Neural cell (in vitro differentiated cells): ENCODE data around the gene FAM107B. TPM values are rescaled to one million over a fixed set of nuclear protein-coding genes. Genes with fewer than 3 reads are reported as not detected.

Experiments
- H2AFZ ChIP-seq: fragments of 200-600, 300-800 bp; sonication (generic), shearing (Covaris generic); 2 replicates; pipeline ENCODE4 v1.6.0; 2014; ENCODE audit warnings: low read depth, mild to moderate bottlenecking, antibody characterized with exemption, low read length, moderate library complexity
- H3F3A ChIP-seq: fragments of 200-600 bp; shearing (Covaris generic); 2 replicates; pipeline ENCODE4 v1.6.1; 2016; ENCODE audit warnings: mild to moderate bottlenecking, moderate library complexity, mixed read lengths, antibody characterized with exemption, low read length; ENCODE audit not compliant: insufficient read depth, poor library complexity, severe bottlenecking
- H3K27ac ChIP-seq: fragments of 200-600, 300-800 bp; sonication (generic), shearing (Covaris generic); 2 replicates; pipeline ENCODE4 v1.5.1; 2014; ENCODE audit warnings: mild to moderate bottlenecking, low read length, moderate library complexity
- H3K27me3 ChIP-seq: fragments of 300-800, 200-600 bp; sonication (generic), shearing (Covaris generic); 2 replicates; pipeline ENCODE4 v1.6.0; 2014; ENCODE audit warnings: mild to moderate bottlenecking, low read depth, low read length, moderate library complexity; ENCODE audit not compliant: insufficient read depth
- H3K36me3 ChIP-seq: fragments of 300-800, 200-600 bp; sonication (generic), shearing (Covaris generic); 2 replicates; pipeline ENCODE4 v1.5.1; 2014; ENCODE audit warnings: mild to moderate bottlenecking, antibody characterized with exemption, low read length, moderate library complexity; ENCODE audit not compliant: insufficient read depth
- H3K4me2 ChIP-seq: fragments of 300-800, 200-600 bp; sonication (generic), shearing (Covaris generic); 2 replicates; pipeline ENCODE4 v1.6.0; 2014; ENCODE audit warnings: mild to moderate bottlenecking, low read length
- H3K4me3 ChIP-seq: fragments of 300-800, 200-600 bp; sonication (generic), shearing (Covaris generic); 2 replicates; pipeline ENCODE4 v1.5.1; 2014; ENCODE audit warnings: mild to moderate bottlenecking, low read length, moderate library complexity
- H3K79me2 ChIP-seq: fragments of 200-600 bp; shearing (Covaris generic); replicated peaks from 2 replicates; pipeline ENCODE4 v1.6.0; 2014; ENCODE audit warnings: mild to moderate bottlenecking, low read length, moderate library complexity; ENCODE audit not compliant: insufficient read depth
- H3K9ac ChIP-seq: fragments of 300-800, 200-600 bp; sonication (generic), shearing (Covaris generic); 2 replicates; pipeline ENCODE4 v1.6.1; 2016; ENCODE audit warnings: mild to moderate bottlenecking, low read length, mixed read lengths
- H3K9me2 ChIP-seq: fragments of 200-600 bp; shearing (Covaris generic); 2 replicates; pipeline ENCODE4 v1.6.1; 2016; ENCODE audit warnings: mild to moderate bottlenecking, low read length, mixed read lengths; ENCODE audit not compliant: insufficient read depth
- H3K9me3 ChIP-seq: fragments of 200-600, 300-800 bp; sonication (generic), shearing (Covaris generic); 2 replicates; pipeline ENCODE4 v1.6.1; 2016; ENCODE audit warnings: mild to moderate bottlenecking, mixed run types, low read length, moderate library complexity, mixed read lengths
- H4K20me1 ChIP-seq: fragments of 200-600 bp; shearing (Covaris generic); 2 replicates; pipeline ENCODE4 v1.6.1; 2016; ENCODE audit warnings: mild to moderate bottlenecking, mixed run types; ENCODE audit not compliant: insufficient read depth
- EP300 ChIP-seq: fragments of 450-650 bp; conservative IDR thresholded peaks from 2 replicates; pipeline ENCODE4 v1.6.1; 2014; ENCODE audit warnings: antibody characterized with exemption, mild to moderate bottlenecking, moderate library complexity; ENCODE audit not compliant: poor library complexity, severe bottlenecking
- EZH2 ChIP-seq: fragments of 200-600, 300-800 bp; shearing (Covaris generic), sonication (generic); IDR thresholded peaks from 2 replicates; pipeline ENCODE4 v1.6.1; 2014; ENCODE audit warnings: antibody characterized with exemption, low read length, borderline replicate concordance, mild to moderate bottlenecking; ENCODE audit not compliant: insufficient read depth, poor library complexity, severe bottlenecking
- MXI1 ChIP-seq: fragments of 450-650 bp; conservative IDR thresholded peaks from 2 replicates; pipeline ENCODE4 v1.6.1; 2014; ENCODE audit warnings: antibody characterized with exemption, mild to moderate bottlenecking; ENCODE audit not compliant: poor library complexity, severe bottlenecking
- POLR2AphosphoS5 ChIP-seq: IDR thresholded peaks from 2 replicates; pipeline ENCODE4 v1.6.1; 2012
- RAD21 ChIP-seq: fragments of 450-650 bp; conservative IDR thresholded peaks from 2 replicates; pipeline ENCODE4 v1.6.1; 2014; ENCODE audit warnings: antibody characterized with exemption, mild to moderate bottlenecking, moderate library complexity
- SMC3 ChIP-seq: fragments of 450-650 bp; conservative IDR thresholded peaks from 2 replicates; pipeline ENCODE4 v1.6.1; 2014; ENCODE audit warnings: antibody characterized with exemption, mild to moderate bottlenecking, moderate library complexity; ENCODE audit not compliant: poor library complexity
- TAF1 ChIP-seq: IDR thresholded peaks from 2 replicates; pipeline ENCODE4 v1.6.1; 2012; ENCODE audit warnings: low read depth
- polyA plus RNA-seq: library from polyadenylated mRNA; depleted of rRNA; stranded (reverse); fragments of >200 nt; gene quantifications from 2 replicates; pipeline ENCODE4 v1.2.3, GENCODE V29; 2014
- TF ChIP-seq, protein P1 (sequence below): fragments of 450-650 bp; IDR thresholded peaks from 2 replicates; pipeline ENCODE4 v1.5.1; 2014; ENCODE audit warnings: antibody characterized with exemption, mild to moderate bottlenecking, moderate library complexity; ENCODE audit not compliant: poor library complexity, severe bottlenecking
- TF ChIP-seq, protein P2 (sequence below): IDR thresholded peaks from 2 replicates; pipeline ENCODE4 v1.6.1; 2012; ENCODE audit warnings: borderline replicate concordance

FAM107B gene
- polyA plus RNA-seq, 1 donor from 2014 or later, result 106 TPM

DNA sequence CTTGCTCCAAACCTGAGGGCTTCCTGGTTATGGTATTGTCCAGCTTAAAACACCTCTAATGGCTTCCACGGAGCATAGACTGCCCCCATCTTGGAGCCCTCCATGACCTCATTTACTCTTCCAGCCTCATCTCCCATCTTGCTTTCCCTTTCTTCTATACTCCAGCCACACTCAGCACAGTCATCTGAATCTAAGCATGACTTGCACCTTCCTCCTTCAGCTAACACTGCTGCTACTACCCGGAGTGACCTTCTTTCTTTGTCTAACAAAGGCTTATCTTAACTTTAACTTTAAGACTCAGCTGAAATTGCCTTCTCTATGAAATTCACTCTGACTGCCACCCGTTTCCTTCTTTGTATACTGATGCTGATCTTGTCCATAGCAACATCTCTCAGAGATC lies 135.1 kb downstream of the FAM107B start:
- no peak overlapping the region for H3K4me3 ChIP-seq
- TF ChIP-seq POLR2AphosphoS5 (no peak), TAF1 (no peak), SMC3 (no peak), EZH2 (no peak), EP300 (no peak), RAD21 (no peak), MXI1 (no peak)
- TF ChIP-seq, protein P1, sequence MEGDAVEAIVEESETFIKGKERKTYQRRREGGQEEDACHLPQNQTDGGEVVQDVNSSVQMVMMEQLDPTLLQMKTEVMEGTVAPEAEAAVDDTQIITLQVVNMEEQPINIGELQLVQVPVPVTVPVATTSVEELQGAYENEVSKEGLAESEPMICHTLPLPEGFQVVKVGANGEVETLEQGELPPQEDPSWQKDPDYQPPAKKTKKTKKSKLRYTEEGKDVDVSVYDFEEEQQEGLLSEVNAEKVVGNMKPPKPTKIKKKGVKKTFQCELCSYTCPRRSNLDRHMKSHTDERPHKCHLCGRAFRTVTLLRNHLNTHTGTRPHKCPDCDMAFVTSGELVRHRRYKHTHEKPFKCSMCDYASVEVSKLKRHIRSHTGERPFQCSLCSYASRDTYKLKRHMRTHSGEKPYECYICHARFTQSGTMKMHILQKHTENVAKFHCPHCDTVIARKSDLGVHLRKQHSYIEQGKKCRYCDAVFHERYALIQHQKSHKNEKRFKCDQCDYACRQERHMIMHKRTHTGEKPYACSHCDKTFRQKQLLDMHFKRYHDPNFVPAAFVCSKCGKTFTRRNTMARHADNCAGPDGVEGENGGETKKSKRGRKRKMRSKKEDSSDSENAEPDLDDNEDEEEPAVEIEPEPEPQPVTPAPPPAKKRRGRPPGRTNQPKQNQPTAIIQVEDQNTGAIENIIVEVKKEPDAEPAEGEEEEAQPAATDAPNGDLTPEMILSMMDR, result no peak
- TF ChIP-seq, protein P2, sequence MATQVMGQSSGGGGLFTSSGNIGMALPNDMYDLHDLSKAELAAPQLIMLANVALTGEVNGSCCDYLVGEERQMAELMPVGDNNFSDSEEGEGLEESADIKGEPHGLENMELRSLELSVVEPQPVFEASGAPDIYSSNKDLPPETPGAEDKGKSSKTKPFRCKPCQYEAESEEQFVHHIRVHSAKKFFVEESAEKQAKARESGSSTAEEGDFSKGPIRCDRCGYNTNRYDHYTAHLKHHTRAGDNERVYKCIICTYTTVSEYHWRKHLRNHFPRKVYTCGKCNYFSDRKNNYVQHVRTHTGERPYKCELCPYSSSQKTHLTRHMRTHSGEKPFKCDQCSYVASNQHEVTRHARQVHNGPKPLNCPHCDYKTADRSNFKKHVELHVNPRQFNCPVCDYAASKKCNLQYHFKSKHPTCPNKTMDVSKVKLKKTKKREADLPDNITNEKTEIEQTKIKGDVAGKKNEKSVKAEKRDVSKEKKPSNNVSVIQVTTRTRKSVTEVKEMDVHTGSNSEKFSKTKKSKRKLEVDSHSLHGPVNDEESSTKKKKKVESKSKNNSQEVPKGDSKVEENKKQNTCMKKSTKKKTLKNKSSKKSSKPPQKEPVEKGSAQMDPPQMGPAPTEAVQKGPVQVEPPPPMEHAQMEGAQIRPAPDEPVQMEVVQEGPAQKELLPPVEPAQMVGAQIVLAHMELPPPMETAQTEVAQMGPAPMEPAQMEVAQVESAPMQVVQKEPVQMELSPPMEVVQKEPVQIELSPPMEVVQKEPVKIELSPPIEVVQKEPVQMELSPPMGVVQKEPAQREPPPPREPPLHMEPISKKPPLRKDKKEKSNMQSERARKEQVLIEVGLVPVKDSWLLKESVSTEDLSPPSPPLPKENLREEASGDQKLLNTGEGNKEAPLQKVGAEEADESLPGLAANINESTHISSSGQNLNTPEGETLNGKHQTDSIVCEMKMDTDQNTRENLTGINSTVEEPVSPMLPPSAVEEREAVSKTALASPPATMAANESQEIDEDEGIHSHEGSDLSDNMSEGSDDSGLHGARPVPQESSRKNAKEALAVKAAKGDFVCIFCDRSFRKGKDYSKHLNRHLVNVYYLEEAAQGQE, result no peak
- H2AFZ ChIP-seq, result no peak overlapping the region
- no peaks in the 10 kb centered on the region for H3K9me3 ChIP-seq
- H3K36me3 ChIP-seq, result no peaks in the 10 kb centered on the region
- H3F3A ChIP-seq, result no peaks in the 10 kb centered on the region
- no peaks in the 10 kb centered on the region for H3K79me2 ChIP-seq
- no peak overlapping the region for H3K4me2 ChIP-seq
- H3K9me2 ChIP-seq, result no peaks in the 10 kb centered on the region
- H3K27ac ChIP-seq, result no peak overlapping the region
- no peak overlapping the region for H3K9ac ChIP-seq
- H3K27me3 ChIP-seq, result no peaks in the 10 kb centered on the region
- H4K20me1 ChIP-seq, result no peaks in the 10 kb centered on the region

DNA sequence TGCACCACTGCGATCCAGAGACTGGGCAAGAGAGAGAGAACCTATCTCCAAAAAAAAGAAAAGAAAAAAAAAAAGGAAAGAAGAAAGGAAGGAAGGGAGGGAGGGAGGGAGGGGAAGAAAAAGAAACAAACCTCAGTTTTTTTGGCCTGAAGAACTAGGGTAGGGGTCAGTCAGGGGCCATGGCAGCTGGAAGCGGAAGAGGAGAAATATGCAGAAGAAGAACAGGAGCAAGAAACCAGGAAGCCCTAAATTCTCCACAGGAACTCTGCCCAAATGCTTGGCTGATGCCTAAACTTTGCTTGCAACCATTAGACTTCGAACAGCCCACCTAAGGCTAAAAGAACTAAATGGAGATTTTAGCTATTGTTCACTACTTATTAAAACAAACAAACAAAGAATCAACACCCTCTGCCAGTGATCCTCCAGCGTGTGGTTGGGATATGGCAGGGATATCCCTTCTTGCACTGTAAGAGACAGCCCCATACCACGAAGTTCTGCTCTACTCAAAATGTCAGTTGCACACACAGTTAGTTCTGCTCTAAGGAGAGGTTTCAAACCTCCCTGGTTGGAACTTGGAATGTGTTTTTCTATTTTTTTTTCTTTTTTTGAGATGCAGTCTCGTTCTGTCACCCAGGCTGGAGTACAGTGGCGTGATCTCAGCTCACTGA lies 139.5 kb downstream of the FAM107B start:
- Histone ChIP-seq H3K4me2 (no peak overlapping the region), H2AFZ (no peak overlapping the region)

More for the DNA sequence above, 139.5 kb downstream of the FAM107B start:
- H3K4me3 ChIP-seq, result no peak overlapping the region
- no peaks in the 10 kb centered on the region for H3K9me3 ChIP-seq
- no peak overlapping the region for H3K9ac ChIP-seq
- TF ChIP-seq, protein P2, result no peak
- no peak for TF ChIP-seq EP300
- no peak for TF ChIP-seq MXI1
- TF ChIP-seq POLR2AphosphoS5, result no peak
- TF ChIP-seq RAD21, result no peak
- TF ChIP-seq EZH2, result no peak
- TF ChIP-seq TAF1, result no peak
- TF ChIP-seq, protein P1, result no peak
- no peak for TF ChIP-seq SMC3
- H3K36me3 ChIP-seq, result no peaks in the 10 kb centered on the region
- no peak overlapping the region for H3K27ac ChIP-seq
- H3F3A ChIP-seq, result no peaks in the 10 kb centered on the region
- no peaks in the 10 kb centered on the region for H3K27me3 ChIP-seq
- no peaks in the 10 kb centered on the region for H3K9me2 ChIP-seq
- no peaks in the 10 kb centered on the region for H4K20me1 ChIP-seq
- H3K79me2 ChIP-seq, result no peaks in the 10 kb centered on the region
